Nephron progenitor cell (in vitro differentiated cells): Measurements from ENCODE around the gene INPP5A.

ENCODE experiments used
- DNase-seq: peaks from one replicate; pipeline ENCODE4 v3.0.0; 2021
- H3K27ac Mint-ChIP-seq: 2 replicates; pipeline ENCODE4 v1.8.0; 2021; ENCODE audit warnings: mild to moderate bottlenecking, moderate library complexity, mixed read lengths
- H3K27me3 Mint-ChIP-seq: 2 replicates; pipeline ENCODE4 v1.8.0; 2021; ENCODE audit warnings: mild to moderate bottlenecking, low read depth, mixed read lengths; ENCODE audit not compliant: poor library complexity
- H3K36me3 Mint-ChIP-seq: 2 replicates; pipeline ENCODE4 v1.8.0; 2021; ENCODE audit warnings: low read depth, mixed read lengths
- H3K4me1 Mint-ChIP-seq: 2 replicates; pipeline ENCODE4 v1.8.0; 2021; ENCODE audit warnings: mixed read lengths
- H3K4me3 Mint-ChIP-seq: 2 replicates; pipeline ENCODE4 v1.8.0; 2021; ENCODE audit warnings: mild to moderate bottlenecking, moderate library complexity, mixed read lengths
- H3K9me3 Mint-ChIP-seq: 2 replicates; pipeline ENCODE4 v1.8.0; 2021; ENCODE audit warnings: mild to moderate bottlenecking, moderate library complexity, mixed read lengths
- TF ChIP-seq, protein P1 (sequence below): fragments of 200-600 bp; sonication (generic); IDR thresholded peaks from 2 replicates; pipeline ENCODE4 v1.5.0; 2021; ENCODE audit warnings: antibody characterized with exemption

INPP5A gene

DNA sequence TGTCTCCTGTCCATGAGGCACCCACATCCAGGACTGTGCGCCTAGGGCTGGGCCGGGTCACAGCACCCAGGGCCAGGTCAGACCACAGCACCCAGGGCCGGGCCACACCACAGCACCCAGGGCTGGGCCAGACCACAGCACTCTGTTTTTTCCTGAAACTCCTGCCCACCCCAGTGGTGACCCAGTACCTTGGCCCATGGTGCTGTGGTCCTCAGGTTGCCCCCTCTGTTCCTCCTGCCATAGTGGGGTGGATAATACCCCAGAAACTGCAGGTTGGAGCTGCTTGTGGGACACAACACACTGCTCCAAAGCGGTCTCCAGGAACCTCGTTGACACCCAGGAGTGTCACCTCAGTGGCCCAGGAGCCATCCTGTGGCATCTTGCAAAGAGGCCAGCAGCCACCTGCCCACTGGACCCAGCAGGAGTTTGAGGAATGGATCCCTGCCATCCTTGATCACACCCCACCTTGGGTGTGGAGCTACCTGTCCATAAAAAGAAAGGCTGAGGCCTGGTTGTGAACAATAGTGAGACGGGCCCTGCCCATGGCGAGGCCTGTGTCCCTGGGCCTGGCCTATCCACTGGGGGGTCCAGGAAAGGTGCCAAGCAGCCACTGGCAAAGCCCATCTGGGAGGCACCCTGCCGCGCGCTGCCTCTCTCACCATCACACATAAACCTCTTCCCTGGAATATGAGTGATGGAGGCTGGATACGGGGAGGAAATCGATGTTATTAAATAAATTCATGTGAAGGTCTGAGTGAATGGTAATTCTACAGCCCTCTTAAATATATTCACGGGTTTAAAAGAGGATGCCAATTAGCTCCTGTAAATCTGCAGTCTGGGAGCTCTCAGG is 159.4 kb downstream of the INPP5A start:
- TF ChIP-seq, protein P1, sequence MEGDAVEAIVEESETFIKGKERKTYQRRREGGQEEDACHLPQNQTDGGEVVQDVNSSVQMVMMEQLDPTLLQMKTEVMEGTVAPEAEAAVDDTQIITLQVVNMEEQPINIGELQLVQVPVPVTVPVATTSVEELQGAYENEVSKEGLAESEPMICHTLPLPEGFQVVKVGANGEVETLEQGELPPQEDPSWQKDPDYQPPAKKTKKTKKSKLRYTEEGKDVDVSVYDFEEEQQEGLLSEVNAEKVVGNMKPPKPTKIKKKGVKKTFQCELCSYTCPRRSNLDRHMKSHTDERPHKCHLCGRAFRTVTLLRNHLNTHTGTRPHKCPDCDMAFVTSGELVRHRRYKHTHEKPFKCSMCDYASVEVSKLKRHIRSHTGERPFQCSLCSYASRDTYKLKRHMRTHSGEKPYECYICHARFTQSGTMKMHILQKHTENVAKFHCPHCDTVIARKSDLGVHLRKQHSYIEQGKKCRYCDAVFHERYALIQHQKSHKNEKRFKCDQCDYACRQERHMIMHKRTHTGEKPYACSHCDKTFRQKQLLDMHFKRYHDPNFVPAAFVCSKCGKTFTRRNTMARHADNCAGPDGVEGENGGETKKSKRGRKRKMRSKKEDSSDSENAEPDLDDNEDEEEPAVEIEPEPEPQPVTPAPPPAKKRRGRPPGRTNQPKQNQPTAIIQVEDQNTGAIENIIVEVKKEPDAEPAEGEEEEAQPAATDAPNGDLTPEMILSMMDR, result no peak
- peaks cover 19% of the 10 kb centered on the region for H3K36me3 Mint-ChIP-seq
- peaks cover 31% of the 10 kb centered on the region for H3K4me1 Mint-ChIP-seq
- H3K9me3 Mint-ChIP-seq, result peaks cover 38% of the 10 kb centered on the region
- peak overlapping the region; percentile 8 for H3K4me3 Mint-ChIP-seq
- H3K27ac Mint-ChIP-seq, result no peak overlapping the region
- no peaks in the 10 kb centered on the region for H3K27me3 Mint-ChIP-seq
- no peak for DNase-seq

DNA sequence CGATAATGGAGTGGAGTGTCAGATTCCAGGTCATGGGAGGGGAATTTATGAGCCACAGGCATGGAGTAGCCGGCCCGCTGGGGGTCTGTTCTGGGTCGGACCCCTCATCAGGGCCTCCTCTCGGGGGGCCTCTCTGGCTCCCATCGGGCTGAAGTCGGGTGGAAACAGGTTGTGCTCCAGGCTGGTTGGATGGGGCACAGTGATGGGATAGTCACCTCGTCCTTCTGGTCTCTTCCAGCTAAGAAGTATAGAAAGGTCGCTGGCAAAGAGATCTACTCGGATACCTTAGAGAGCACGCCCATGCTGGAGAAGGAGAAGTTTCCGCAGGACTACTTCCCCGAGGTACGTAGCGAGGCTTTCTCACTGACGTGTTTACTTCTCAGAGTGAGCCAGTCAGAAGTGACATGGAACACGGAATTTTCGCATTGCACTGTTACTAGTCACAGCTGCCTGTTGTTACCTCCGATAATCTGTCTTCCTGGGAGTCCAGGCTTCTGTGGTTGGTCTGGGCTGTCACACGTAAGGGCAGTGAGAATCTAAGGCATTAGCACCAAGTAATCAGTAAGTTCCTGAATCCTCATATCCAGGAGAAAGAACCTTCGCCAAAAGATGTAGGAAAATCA is 160.1 kb downstream of the INPP5A start:
- Mint-ChIP-seq H3K27ac (peak overlapping the region; percentile 92), H3K27me3 (no peaks in the 10 kb centered on the region), H3K36me3 (peaks cover 12% of the 10 kb centered on the region), H3K9me3 (peaks cover 32% of the 10 kb centered on the region), H3K4me1 (peaks cover 31% of the 10 kb centered on the region), H3K4me3 (no peak overlapping the region)
- no peak for DNase-seq
- TF ChIP-seq, protein P1, result no peak

DNA sequence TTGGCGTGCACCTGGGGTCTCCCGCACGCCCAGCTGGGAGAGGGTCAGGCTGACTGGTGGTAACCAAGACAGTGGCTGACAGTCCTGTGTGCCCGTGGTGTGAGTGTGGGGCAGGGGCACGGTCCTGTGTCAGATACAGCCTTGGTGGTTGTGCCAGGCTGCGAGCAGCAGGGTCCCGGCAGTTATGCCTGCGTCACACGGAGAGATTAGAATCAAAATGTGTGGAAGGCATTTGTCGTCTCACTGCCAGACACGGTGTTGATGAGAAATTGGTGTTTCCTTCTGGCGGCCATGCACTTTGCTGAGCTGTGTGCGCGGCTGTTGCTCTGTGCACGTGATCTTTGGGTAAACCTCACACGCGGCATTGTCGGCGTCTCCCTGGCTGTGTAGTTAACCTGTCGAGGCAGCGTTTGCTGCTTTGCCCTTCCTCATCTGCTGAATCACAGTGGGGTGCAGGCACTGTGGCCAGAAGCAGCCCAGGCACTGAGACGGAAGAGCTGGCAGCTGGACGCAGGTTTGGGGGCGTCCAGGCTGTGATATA is 160.7 kb downstream of the INPP5A start:
- Mint-ChIP-seq H3K36me3 (peaks cover 13% of the 10 kb centered on the region), H3K4me1 (peaks cover 31% of the 10 kb centered on the region), H3K9me3 (peaks cover 27% of the 10 kb centered on the region), H3K4me3 (no peak overlapping the region), H3K27ac (peak overlapping the region; percentile 76), H3K27me3 (no peaks in the 10 kb centered on the region)
- TF ChIP-seq, protein P1, result no peak
- no peak for DNase-seq

DNA sequence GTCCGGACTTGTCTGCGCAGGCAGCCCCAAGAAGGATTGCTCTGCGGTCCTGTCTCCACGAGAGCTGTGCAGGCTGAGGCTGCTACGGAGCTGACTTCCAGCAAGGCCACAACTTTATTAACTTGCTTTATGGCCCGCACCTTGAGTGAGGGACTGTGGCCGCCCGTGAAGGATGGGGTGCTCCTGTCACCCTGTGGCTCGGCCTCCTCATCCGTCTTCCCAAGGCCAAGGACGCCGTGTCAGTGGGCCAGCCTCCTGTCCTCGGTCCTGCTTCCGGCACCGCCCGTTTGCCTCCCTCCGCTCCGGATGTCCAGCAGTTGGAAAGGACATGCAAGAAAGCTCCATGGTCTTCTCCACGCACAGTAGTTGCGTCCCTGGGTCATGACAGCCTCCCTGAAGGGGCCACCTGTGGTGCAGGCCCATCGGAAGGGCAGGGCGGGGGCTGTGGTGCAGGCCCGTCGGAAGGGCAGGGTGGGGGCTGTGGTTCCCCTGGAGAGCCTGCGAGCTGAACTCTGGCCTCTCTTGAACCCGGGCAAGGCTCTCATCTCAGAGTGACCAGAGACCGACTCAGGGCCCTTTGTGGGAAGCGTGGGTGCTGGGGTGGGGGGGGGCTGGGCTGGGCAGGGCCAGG is 161.3 kb downstream of the INPP5A start:
- H3K27ac Mint-ChIP-seq, result no peak overlapping the region
- H3K36me3 Mint-ChIP-seq, result peaks cover 19% of the 10 kb centered on the region
- peaks cover 27% of the 10 kb centered on the region for H3K9me3 Mint-ChIP-seq
- peaks cover 31% of the 10 kb centered on the region for H3K4me1 Mint-ChIP-seq
- no peak overlapping the region for H3K4me3 Mint-ChIP-seq
- no peak for DNase-seq
- no peaks in the 10 kb centered on the region for H3K27me3 Mint-ChIP-seq
- TF ChIP-seq, protein P1, result no peak

DNA sequence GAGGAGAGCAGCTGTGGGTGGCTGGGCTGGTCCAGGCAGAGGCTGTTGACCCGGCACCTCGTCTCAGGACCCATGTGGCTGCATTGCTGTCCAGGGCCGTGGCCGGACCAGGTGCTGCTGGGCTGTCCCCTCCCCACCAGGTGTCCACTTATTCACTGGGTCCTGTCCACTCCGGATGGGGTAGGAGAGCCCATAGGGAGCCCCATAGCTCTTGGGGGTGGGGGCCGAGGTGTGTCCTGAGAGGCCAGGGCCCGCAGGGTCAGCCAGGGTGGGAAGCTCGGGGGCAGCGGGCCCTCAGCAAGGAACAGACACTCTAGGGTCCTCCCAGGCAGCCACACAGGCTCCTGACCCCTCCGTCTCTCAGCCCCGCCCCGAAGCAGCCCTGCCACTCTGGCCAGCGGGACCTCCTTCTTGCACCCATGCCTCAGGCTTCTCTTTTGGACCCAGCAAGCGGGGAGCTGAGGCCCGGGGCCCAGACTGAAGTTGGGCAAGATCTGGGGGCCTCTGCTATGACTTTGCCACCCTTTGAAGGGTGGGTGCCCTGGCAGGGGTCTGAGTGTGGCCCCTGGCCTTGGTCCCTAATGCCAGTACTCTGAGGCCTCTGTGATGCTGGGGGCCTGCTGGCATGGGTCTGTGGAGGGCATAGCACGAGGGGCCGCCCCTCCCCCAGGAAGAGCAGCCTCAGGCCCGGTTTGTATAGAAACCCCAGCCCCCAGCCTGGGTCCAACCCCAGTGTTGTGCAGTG is 162.0 kb downstream of the INPP5A start:
- H3K4me1 Mint-ChIP-seq, result peaks cover 31% of the 10 kb centered on the region
- no peaks in the 10 kb centered on the region for H3K27me3 Mint-ChIP-seq
- H3K27ac Mint-ChIP-seq, result no peak overlapping the region
- H3K4me3 Mint-ChIP-seq, result no peak overlapping the region
- H3K36me3 Mint-ChIP-seq, result peaks cover 20% of the 10 kb centered on the region
- DNase-seq, result no peak
- H3K9me3 Mint-ChIP-seq, result peaks cover 24% of the 10 kb centered on the region
- TF ChIP-seq, protein P1, result no peak
